ENCODE data around the gene KRT14. TPM values are rescaled to one million over a fixed set of nuclear protein-coding genes. Genes with fewer than 3 reads are reported as not detected.

The KRT14 gene
- total and polyA plus RNA-seq, 2 experiments from 2014 or later = not detected

GRCh38 chr17:41539979-41540701 is 46.6 kb downstream of the KRT14 start (continued):
- TF ChIP-seq JUNB (IDR thresholded peaks at IDR 0.05; ENCODE audit: unreplicated experiment) (no peak), ZNF331 (CRISPR knock-in tag; IDR thresholded peaks at IDR 0.05; ENCODE audit: low read depth) (no peak), CREB1 (CRISPR knock-in tag; IDR thresholded peaks at IDR 0.05; ENCODE audit: low read depth) (no peak), NANOG (IDR thresholded peaks at IDR 0.05; ENCODE audit: borderline replicate concordance) (no peak), ZNF114 (CRISPR knock-in tag; IDR thresholded peaks at IDR 0.05) (no peak)

DNA sequence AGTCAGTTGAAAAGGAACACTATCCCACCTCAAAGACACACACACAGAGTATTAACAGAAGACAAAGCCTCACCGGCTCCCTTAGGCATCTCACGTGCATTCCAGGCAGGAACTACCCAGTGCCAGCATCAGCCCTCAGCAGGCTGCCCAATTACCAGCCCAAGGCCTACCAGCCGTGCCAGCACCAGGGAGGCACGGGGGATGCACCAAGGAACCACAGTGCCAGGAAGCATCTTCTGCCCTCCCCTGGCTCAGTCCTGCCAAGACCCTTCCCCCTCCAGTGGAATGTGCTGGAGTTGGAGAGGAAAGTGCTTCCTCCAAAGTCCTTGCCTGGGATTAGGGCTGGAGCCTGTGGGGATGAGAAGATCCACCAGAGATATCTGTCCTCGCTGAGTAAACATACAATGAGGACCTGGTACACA is 47.6 kb downstream of the KRT14 start:
- no peak overlapping the region for H3K27ac Mint-ChIP-seq
- ATAC-seq = peak; percentile 24

DNA sequence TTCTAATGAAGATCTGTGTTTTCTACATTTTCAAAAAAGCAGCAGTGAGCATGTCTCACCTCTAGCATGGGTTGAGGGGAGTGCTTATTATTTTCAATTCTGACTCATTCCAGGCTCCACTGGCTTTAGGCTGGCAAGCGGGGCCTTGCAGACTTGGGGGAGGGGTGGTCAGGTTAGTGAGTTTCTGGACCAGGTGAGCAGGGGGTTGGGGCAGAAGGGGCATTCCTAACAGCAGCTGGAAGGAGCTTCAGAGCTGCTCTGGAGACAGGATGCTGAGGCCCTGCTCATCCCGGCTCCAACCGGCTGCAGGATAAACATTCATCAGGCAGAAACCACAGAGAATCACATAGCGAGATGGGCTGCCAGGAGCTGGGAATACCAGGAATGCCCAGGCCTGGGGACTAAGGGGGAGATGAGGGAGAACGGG is 48.1 kb downstream of the KRT14 start:
- Mint-ChIP-seq H3K27me3 (ENCODE audit: insufficient read depth, low read depth, poor library complexity) (peaks cover 14% of the 10 kb centered on the region), H3K4me1 (peaks cover 41% of the 10 kb centered on the region), H3K27ac (no peak overlapping the region), H3K36me3 (ENCODE audit: low read depth) (no peaks in the 10 kb centered on the region), H3K9me3 (no peaks in the 10 kb centered on the region), H3K4me3 (no peak overlapping the region)
- H3K4me3 ChIP-seq = no peak overlapping the region
- H3K27ac ChIP-seq (ENCODE audit: low read depth) = no peak overlapping the region
- no peaks in the 10 kb centered on the region for H3K9me2 ChIP-seq (ENCODE audit: insufficient read depth)
- no peaks in the 10 kb centered on the region for H3K36me3 ChIP-seq (ENCODE audit: insufficient read depth)
- ATAC-seq = peak; percentile 17; the same call in 2 of the 3 replicates
- no peaks in the 10 kb centered on the region for H4K20me1 ChIP-seq (replicated peaks; ENCODE audit: insufficient read depth)
- H3K27me3 ChIP-seq (ENCODE audit: insufficient read depth) = no peaks in the 10 kb centered on the region
- peak overlapping the region; percentile 52; the same call in 1 of the 2 replicates for H2AFZ ChIP-seq
- H3K4me2 ChIP-seq = 0 out of 2 replicates have a peak overlapping the region, but pooled peaks have one; percentile 38
- H3K4me1 ChIP-seq (ENCODE audit: insufficient read depth) = peaks cover 4% of the 10 kb centered on the region; the same call in 1 of the 2 replicates
- H3K79me2 ChIP-seq (replicated peaks; ENCODE audit: insufficient read depth) = no peaks in the 10 kb centered on the region
- no peaks in the 10 kb centered on the region for H3F3A ChIP-seq (replicated peaks; ENCODE audit: low read depth)
- peak; percentile 35 for DNase-seq (ENCODE audit: low spot score)
- TF ChIP-seq, protein P1, sequence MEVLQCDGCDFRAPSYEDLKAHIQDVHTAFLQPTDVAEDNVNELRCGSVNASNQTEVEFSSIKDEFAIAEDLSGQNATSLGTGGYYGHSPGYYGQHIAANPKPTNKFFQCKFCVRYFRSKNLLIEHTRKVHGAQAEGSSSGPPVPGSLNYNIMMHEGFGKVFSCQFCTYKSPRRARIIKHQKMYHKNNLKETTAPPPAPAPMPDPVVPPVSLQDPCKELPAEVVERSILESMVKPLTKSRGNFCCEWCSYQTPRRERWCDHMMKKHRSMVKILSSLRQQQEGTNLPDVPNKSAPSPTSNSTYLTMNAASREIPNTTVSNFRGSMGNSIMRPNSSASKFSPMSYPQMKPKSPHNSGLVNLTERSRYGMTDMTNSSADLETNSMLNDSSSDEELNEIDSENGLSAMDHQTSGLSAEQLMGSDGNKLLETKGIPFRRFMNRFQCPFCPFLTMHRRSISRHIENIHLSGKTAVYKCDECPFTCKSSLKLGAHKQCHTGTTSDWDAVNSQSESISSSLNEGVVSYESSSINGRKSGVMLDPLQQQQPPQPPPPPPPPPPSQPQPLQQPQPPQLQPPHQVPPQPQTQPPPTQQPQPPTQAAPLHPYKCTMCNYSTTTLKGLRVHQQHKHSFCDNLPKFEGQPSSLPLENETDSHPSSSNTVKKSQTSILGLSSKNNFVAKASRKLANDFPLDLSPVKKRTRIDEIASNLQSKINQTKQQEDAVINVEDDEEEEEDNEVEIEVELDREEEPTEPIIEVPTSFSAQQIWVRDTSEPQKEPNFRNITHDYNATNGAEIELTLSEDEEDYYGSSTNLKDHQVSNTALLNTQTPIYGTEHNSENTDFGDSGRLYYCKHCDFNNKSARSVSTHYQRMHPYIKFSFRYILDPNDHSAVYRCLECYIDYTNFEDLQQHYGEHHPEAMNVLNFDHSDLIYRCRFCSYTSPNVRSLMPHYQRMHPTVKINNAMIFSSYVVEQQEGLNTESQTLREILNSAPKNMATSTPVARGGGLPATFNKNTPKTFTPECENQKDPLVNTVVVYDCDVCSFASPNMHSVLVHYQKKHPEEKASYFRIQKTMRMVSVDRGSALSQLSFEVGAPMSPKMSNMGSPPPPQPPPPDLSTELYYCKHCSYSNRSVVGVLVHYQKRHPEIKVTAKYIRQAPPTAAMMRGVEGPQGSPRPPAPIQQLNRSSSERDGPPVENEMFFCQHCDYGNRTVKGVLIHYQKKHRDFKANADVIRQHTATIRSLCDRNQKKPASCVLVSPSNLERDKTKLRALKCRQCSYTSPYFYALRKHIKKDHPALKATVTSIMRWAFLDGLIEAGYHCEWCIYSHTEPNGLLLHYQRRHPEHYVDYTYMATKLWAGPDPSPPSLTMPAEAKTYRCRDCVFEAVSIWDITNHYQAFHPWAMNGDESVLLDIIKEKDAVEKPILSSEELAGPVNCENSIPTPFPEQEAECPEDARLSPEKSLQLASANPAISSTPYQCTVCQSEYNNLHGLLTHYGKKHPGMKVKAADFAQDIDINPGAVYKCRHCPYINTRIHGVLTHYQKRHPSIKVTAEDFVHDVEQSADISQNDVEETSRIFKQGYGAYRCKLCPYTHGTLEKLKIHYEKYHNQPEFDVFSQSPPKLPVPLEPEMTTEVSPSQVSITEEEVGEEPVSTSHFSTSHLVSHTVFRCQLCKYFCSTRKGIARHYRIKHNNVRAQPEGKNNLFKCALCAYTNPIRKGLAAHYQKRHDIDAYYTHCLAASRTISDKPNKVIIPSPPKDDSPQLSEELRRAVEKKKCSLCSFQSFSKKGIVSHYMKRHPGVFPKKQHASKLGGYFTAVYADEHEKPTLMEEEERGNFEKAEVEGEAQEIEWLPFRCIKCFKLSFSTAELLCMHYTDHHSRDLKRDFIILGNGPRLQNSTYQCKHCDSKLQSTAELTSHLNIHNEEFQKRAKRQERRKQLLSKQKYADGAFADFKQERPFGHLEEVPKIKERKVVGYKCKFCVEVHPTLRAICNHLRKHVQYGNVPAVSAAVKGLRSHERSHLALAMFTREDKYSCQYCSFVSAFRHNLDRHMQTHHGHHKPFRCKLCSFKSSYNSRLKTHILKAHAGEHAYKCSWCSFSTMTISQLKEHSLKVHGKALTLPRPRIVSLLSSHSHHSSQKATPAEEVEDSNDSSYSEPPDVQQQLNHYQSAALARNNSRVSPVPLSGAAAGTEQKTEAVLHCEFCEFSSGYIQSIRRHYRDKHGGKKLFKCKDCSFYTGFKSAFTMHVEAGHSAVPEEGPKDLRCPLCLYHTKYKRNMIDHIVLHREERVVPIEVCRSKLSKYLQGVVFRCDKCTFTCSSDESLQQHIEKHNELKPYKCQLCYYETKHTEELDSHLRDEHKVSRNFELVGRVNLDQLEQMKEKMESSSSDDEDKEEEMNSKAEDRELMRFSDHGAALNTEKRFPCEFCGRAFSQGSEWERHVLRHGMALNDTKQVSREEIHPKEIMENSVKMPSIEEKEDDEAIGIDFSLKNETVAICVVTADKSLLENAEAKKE (CRISPR knock-in tag; IDR thresholded peaks at IDR 0.05) = no peak

More for the DNA sequence above, 47.6 kb downstream of the KRT14 start:
- Histone ChIP-seq H3K4me3 (no peak overlapping the region), H3K27ac (ENCODE audit: low read depth) (no peak overlapping the region), H3K4me2 (0 out of 2 replicates have a peak overlapping the region, but pooled peaks have one; percentile 38), H3K27me3 (ENCODE audit: insufficient read depth) (no peaks in the 10 kb centered on the region), H3K4me1 (ENCODE audit: insufficient read depth) (peaks cover 4% of the 10 kb centered on the region), H3K9me2 (ENCODE audit: insufficient read depth) (no peaks in the 10 kb centered on the region), H4K20me1 (replicated peaks; ENCODE audit: insufficient read depth) (no peaks in the 10 kb centered on the region), H3K79me2 (replicated peaks; ENCODE audit: insufficient read depth) (no peaks in the 10 kb centered on the region), H2AFZ (peak overlapping the region; percentile 52; the same call in 1 of the 2 replicates), H3K36me3 (ENCODE audit: insufficient read depth) (no peaks in the 10 kb centered on the region), H3F3A (replicated peaks; ENCODE audit: low read depth) (no peaks in the 10 kb centered on the region)
- no peak overlapping the region for H3K4me3 Mint-ChIP-seq
- no peaks in the 10 kb centered on the region for H3K9me3 Mint-ChIP-seq
- H3K36me3 Mint-ChIP-seq (ENCODE audit: low read depth) = no peaks in the 10 kb centered on the region
- peaks cover 14% of the 10 kb centered on the region for H3K27me3 Mint-ChIP-seq (ENCODE audit: insufficient read depth, low read depth, poor library complexity)
- DNase-seq (ENCODE audit: low spot score) = no peak
- TF ChIP-seq EZH2 (IDR thresholded peaks at IDR 0.05; ENCODE audit: low read depth, unreplicated experiment) (no peak), POLR2AphosphoS5 (IDR thresholded peaks at IDR 0.05; ENCODE audit: low read depth) (no peak), ZNF114 (CRISPR knock-in tag; IDR thresholded peaks at IDR 0.05) (no peak), CREB1 (CRISPR knock-in tag; IDR thresholded peaks at IDR 0.05; ENCODE audit: low read depth) (no peak), JUNB (IDR thresholded peaks at IDR 0.05; ENCODE audit: unreplicated experiment) (no peak)
- TF ChIP-seq, protein P2, sequence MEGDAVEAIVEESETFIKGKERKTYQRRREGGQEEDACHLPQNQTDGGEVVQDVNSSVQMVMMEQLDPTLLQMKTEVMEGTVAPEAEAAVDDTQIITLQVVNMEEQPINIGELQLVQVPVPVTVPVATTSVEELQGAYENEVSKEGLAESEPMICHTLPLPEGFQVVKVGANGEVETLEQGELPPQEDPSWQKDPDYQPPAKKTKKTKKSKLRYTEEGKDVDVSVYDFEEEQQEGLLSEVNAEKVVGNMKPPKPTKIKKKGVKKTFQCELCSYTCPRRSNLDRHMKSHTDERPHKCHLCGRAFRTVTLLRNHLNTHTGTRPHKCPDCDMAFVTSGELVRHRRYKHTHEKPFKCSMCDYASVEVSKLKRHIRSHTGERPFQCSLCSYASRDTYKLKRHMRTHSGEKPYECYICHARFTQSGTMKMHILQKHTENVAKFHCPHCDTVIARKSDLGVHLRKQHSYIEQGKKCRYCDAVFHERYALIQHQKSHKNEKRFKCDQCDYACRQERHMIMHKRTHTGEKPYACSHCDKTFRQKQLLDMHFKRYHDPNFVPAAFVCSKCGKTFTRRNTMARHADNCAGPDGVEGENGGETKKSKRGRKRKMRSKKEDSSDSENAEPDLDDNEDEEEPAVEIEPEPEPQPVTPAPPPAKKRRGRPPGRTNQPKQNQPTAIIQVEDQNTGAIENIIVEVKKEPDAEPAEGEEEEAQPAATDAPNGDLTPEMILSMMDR (conservative IDR thresholded peaks at IDR 0.05; ENCODE audit: low read depth in 2 of 2) = no peak
- H3K4me1 Mint-ChIP-seq = peaks cover 41% of the 10 kb centered on the region
